ENCODE measurements around the gene DUSP22.
"Not testable (repeated sequence)": the region's sequence is repeated elsewhere in the genome, so short reads cannot be mapped to it uniquely, and the experiment has no call there.

DUSP22 gene

DNA sequence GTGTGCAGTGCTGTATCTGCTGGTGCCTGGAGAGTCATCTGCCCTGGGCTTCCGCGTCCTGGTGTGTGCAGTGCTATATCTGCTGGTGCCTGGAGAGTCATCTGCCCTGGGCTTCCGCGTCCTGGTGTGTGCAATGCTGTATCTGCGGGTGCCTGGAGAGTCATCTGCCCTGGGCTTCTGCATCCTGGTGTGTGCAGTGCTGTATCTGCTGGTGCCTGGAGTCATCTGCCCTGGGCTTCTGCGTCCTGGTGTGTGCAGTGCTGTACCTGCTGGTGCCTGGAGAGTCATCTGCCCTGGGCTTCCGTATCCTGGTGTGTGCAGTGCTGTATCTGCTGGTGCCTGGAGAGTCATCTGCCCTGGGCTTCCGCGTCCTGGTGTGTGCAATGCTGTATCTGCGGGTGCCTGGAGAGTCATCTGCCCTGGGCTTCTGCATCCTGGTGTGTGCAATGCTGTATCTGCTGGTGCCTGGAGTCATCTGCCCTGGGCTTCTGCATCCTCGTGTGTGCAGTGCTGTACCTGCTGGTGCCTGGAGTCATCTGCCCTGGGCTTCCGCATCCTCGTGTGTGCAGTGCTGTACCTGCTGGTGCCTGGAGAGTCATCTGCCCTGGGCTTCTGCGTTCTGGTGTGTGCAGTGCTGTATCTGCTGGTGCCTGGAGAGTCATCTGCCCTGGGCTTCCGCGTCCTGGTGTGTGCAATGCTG lies 33.0 kb downstream of the DUSP22 start:
- not testable (repeated sequence) for ATAC-seq

DNA sequence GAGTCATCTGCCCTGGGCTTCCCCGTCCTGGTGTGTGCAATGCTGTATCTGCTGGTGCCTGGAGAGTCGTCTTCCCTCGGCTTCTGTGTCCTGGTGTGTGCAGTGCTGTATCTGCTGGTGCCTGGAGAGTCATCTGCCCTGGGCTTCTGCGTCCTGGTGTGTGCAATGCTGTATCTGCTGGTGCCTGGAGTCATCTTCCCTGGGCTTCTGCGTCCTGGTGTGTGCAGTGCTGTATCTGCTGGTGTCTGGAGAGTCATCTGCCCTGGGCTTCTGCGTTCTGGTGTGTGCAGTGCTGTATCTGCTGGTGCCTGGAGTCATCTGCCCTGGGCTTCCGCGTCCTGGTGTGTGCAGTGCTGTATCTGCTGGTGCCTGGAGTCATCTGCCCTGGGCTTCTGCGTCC lies 33.8 kb downstream of the DUSP22 start:
- ATAC-seq = not testable (repeated sequence)

GRCh38 chr6:326896-327537 lies 34.7 kb downstream of the DUSP22 start:
- no peak for ATAC-seq

DNA sequence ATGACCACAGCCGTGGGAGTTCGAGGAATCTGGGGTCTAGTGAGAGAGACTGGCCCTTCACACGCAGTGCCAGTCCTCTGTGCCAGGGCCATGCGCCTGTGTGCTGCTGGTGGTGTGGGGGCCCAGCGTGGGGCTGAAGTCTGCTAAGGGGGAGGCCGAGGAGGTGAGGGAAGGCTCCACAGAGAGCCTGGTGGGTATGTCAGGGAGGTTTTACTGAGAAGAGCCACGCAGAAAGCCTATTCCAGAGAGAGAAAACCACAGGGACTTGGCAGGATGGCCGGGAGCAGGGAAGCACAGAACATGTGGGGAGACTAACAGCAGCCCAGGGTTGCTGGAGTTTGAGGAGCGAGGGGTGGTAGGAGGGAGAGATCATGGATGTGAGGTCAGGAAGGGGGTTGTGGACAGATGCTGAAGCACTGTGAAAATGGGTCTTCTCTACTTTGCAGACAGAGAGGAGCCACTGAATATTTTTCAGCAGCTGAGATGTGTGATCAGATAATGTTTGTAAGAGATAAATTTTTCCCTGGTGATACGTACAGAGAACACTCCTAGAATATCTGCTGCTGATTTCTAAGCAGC lies 35.3 kb downstream of the DUSP22 start:
- peak in 1 of 2 donors; percentile 3 for ATAC-seq

GRCh38 chr6:328136-328670 lies 35.9 kb downstream of the DUSP22 start:
- peak; percentile 80 to 84 for ATAC-seq

DNA sequence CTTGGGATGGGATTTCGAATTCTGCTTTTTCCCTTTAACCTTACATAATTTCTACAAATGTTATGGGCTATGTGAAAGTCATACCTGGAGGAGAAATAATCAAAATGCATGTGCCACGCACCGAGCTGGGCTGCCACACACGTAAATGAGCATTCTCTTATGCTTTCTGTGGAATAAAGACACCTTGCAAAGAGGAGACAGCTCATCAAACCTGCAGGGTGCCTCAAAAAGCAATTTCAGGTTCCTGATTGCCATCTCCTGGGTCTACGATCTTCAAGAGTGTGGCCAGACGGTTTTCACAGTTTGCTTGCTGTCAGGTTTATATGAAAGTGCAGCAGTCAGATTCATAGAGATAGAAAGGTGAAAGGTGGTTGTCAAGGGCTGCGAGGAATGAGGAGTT lies 36.6 kb downstream of the DUSP22 start:
- ATAC-seq = no peak

DNA sequence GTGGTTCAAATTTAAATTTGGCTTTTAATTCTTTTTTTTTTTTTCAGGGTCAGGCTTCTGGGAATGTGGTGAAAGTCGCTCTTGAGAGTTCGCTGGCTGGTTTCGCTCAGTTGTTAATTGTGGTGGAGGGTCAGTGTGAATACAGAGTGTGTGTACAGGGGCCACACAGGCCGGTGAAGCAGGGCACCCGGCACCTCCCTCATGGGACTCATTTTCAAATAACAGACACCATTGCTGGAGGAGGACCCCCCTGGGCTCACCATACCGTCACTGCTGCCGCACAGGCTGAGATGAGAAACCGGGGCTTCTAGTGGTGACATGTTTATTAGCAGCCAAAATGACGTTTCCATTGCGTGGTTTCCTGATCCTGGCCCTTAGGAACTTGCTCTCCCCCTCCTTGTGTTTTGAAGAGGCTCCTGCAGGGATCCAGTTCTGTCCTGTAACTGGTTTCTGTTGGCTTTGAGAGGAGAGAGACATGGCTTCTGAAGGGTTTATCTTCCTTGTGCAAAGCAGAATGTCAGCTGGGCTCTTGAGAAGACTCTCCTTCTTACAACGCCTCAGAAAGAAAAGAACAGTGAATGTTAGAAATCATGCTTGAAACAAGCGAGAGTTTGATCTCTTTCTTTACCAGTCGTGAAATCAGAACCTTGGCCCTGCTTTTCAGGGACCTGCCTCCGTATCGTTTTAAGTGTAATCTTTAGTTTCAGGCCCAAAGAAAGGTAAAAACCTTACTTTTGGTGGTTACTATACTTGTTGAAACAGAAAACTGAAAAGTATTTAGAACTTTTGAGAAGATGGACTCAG lies 37.8 kb downstream of the DUSP22 start:
- no peak for ATAC-seq

DNA sequence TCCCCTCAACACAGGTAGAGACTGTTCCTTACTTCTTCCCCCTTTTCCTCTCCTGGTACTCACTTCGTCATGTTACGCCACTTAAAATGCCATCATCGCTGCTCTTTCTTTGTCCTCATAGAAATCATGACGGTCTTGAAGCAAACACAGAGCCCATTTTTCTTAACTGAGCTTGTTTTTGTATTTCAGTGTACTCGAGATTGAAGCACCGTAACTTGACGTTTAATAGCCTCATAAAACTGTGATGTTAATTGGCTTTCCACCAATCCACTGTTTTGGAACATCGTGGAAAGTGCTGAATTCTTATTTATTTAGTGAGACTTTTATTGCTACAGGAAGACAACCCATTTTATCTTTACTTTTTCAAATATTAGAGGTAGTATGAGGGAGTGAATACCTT lies 38.7 kb downstream of the DUSP22 start:
- no peak for ATAC-seq

DNA sequence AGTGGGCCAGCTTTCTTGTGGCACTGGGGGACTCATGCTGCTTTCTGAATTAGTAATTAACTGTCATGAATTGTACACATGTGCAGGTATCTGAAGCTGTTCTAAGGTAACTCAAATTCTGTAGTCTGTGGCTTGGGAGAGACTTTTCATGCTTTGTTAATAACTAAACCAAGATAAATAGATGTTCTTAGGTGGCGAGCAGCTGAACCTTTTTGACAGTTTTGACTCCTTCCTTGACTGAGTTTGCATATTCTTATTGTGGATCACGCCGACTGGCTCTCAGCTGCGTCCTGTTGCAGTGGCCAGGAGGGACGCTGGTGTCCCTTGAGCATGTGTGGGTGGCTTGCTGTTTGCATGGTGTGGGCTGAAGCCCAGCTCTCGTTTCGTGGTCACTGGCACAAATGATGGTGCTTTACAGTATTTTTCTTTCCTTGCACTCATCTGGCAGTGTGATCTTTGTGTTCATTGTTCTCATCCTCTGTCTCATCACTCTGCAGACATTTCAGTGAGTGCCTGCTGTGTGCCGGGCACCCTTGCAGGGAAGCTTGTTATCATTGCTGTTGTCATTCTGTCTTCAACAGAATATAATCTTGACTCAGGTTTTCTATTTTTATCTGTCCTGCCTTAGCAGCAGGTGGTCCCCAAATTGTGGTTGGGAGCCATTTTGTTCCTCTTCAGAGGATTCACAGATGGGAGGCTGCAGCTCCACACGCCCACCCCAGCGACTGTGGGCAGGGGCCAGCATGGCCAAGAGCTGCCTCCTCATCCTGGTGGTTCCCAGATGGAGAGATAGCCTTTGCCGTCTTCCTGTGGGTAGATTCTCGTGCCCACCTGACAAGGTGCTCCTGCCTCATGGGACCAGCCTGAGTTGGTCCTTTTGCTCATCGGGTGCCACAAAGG lies 39.6 kb downstream of the DUSP22 start:
- ATAC-seq = no peak

- no peak for ATAC-seq
Observed at GRCh38 chr6:332671-333070, 40.4 kb downstream of the DUSP22 start.

- no peak for ATAC-seq
Observed at GRCh38 chr6:333379-334002, 41.2 kb downstream of the DUSP22 start.

GRCh38 chr6:334536-335510 lies 42.5 kb downstream of the DUSP22 start:
- no peak for ATAC-seq

- no peak for ATAC-seq
Observed at GRCh38 chr6:335572-335971, 43.3 kb downstream of the DUSP22 start.

DNA sequence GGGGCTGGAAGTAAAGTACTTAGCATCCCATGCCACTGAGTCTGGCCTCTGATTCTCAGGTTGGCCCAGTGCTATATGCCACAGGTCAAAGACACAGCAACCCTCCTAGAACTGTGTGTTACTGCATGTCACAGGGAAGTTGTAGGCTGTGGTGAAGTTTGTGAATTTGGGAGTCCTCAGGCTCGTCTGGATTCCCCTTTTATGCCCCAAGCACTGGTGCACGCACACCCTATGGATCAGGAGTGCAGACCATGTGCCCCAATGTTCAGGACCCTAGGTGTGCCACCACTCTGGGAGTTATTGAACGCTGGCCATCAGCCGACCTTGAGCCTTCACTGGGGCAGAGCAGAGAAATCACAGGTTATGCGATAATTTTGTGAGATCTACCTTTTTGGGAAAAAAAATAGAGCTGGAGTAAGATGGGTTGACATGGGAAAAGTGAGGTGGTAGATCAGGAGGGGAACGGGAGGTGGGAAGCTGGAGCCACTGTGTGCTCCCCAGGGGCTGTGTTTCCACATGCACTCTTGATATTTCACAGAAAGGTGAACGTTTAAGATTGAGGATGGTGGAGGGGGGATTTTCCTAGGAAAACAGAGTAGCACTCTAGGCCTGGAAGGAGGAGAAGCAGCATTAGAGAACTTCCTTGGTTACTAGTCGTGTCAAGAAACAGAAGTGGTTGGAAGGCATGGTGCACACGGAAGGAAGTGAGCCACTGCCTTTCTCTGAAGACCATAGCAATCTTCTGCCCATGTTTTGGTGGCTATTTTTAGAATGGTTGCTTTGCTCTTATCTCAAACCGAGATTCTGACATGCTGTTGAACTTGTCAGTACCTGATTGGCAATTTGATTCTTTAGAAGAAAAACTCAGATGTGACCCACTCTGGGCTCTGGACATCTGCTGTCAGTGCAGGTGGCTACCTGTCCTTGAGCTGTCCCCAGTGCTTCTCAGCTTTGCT lies 44.1 kb downstream of the DUSP22 start:
- ATAC-seq = peak; percentile 45 to 46

GRCh38 chr6:337805-338368 lies 45.6 kb downstream of the DUSP22 start:
- peak; percentile 67 to 70 for ATAC-seq

- peak; percentile 40 to 44 for ATAC-seq
Observed at GRCh38 chr6:338815-339262, 46.6 kb downstream of the DUSP22 start.

GRCh38 chr6:339480-339879 lies 47.2 kb downstream of the DUSP22 start:
- ATAC-seq = peak; percentile 34 to 40

DNA sequence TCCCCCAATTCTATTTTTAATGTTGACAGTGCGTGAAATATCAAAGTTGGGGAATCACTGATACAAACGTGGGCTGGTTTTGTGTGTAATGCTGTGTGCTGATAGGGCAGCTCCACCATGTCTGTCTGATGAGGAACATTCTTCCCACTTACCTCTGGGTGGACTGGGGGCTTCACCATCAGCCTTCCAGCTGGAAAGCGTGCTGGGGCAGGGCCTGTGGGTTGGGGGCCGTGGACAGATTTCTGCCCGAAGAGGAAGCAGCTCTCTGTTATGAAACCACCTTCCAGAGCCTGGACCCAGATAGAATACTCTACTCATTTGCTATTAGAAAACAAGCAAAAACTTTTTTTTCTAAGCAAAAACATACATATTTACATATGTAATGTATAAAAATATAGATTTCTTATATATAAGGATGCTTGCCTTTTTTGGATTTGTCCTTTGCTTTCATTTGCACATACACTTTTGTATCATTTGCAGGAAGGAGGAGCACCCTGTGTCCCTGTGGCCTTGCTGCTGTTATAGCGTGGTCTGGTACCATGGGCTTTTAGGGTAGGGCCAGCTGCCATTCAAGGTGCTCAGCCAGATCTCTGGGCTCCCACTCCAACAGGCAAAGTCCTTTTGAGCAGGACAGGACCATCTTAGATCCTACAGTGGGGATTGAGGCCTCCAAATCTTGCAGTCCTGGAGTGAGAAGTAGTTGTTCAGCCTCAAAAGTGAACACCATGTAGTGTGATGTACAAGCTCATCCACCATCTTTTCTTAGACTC lies 48.1 kb downstream of the DUSP22 start:
- ATAC-seq = no peak

Data from activated CD4-positive, CD25-positive, alpha-beta regulatory T cell treated with anti-CD3 and anti-CD28 coated beads, Interleukin-2, amount 50 U/mL, for 24 hours (primary cell).